ENCODE results near the gene FOXK1.
"Not testable (repeated sequence)": the region's sequence is repeated elsewhere in the genome, so short reads cannot be mapped to it uniquely, and the experiment has no call there.

Gene FOXK1

GRCh38 chr7:4787947-4788626, 106.0 kb downstream of the FOXK1 start:
- no peak for DNase-seq

GRCh38 chr7:4788627-4789189, 106.6 kb downstream of the FOXK1 start:
- DNase-seq: no peak

GRCh38 chr7:4789194-4790077, 107.3 kb downstream of the FOXK1 start:
- DNase-seq: no peak

GRCh38 chr7:4790078-4790465, 108.0 kb downstream of the FOXK1 start:
- DNase-seq: no peak

GRCh38 chr7:4790516-4790991, 108.5 kb downstream of the FOXK1 start:
- no peak for DNase-seq

- no peak for DNase-seq
Observed at GRCh38 chr7:4791101-4791737, 109.1 kb downstream of the FOXK1 start.

- DNase-seq: no peak
Observed at GRCh38 chr7:4791738-4792536, 109.8 kb downstream of the FOXK1 start.

- no peak for DNase-seq
Observed at GRCh38 chr7:4792537-4793126, 110.5 kb downstream of the FOXK1 start.

- not testable (repeated sequence) for DNase-seq
Observed at GRCh38 chr7:4793385-4793993, 111.4 kb downstream of the FOXK1 start.

- not testable (repeated sequence) for DNase-seq
Observed at GRCh38 chr7:4794171-4794570, 112.1 kb downstream of the FOXK1 start.

- DNase-seq: no peak
Observed at GRCh38 chr7:4794591-4795350, 112.7 kb downstream of the FOXK1 start.

GRCh38 chr7:4796453-4796852, 114.4 kb downstream of the FOXK1 start:
- no peak for DNase-seq

- no peak for DNase-seq
Observed at GRCh38 chr7:4797858-4798705, 116.0 kb downstream of the FOXK1 start.

- DNase-seq: no peak
Observed at GRCh38 chr7:4798706-4799235, 116.7 kb downstream of the FOXK1 start.

GRCh38 chr7:4799508-4800268, 117.6 kb downstream of the FOXK1 start:
- DNase-seq: no peak

- no peak for DNase-seq
Observed at GRCh38 chr7:4800487-4800886, 118.4 kb downstream of the FOXK1 start.

- DNase-seq: no peak
Observed at GRCh38 chr7:4800926-4801838, 119.1 kb downstream of the FOXK1 start.

- no peak for DNase-seq
Observed at GRCh38 chr7:4801839-4802231, 119.7 kb downstream of the FOXK1 start.
